Spleen (tissue), 11 donors: ENCODE measurements around the gene LRATD1. TPM values are rescaled to one million over a fixed set of nuclear protein-coding genes. Genes with fewer than 3 reads are reported as not detected.

ENCODE experiments used
- DNase-seq: peaks from one replicate; pipeline ENCODE4 v3.0.0-alpha.2; 2020
- H3K27ac ChIP-seq, 8 donors: fragments of 200-600 bp; sonication (generic) in 7 of 8; 1 replicate in 4 of 8; 2 replicates in 4 of 8; pipeline versions ENCODE4 v1.5.0 to v1.8.0; 2016 to 2021; ENCODE audit warnings: inconsistent platforms in 4 of 8, mild to moderate bottlenecking in 4 of 8, moderate library complexity in 1 of 8
- H3K27me3 ChIP-seq, 7 donors: fragments of 200-600 bp; sonication (generic) in 6 of 7; replicated peaks in 1 of 7; 1 replicate in 4 of 7; 2 replicates in 3 of 7; pipeline versions ENCODE4 v1.5.0 to v1.8.0; 2016 to 2021; ENCODE audit warnings: inconsistent platforms in 3 of 7, mild to moderate bottlenecking in 1 of 7
- H3K36me3 ChIP-seq, 6 donors: fragments of 200-600 bp; sonication (generic) in 5 of 6; 1 replicate in 4 of 6; 2 replicates in 2 of 6; pipeline versions ENCODE4 v1.5.0 to v1.8.0; 2016 to 2021; ENCODE audit warnings: inconsistent platforms in 2 of 6
- H3K4me1 ChIP-seq, 6 donors: fragments of 200-600 bp; sonication (generic) in 5 of 6; 1 replicate in 3 of 6; 2 replicates in 3 of 6; pipeline versions ENCODE4 v1.5.0 to v1.8.0; 2016 to 2021; ENCODE audit warnings: inconsistent platforms in 3 of 6
- H3K4me3 ChIP-seq, 8 donors: fragments of 200-600 bp; sonication (generic) in 7 of 8; 1 replicate in 4 of 8; 2 replicates in 4 of 8; pipeline versions ENCODE4 v1.5.0 to v1.8.0; 2016 to 2021; ENCODE audit warnings: inconsistent platforms in 4 of 8, mild to moderate bottlenecking in 4 of 8, moderate library complexity in 2 of 8
- H3K9me3 ChIP-seq, 8 donors: fragments of 200-600 bp; sonication (generic) in 7 of 8; 1 replicate in 4 of 8; 2 replicates in 4 of 8; pipeline versions ENCODE4 v1.5.0 to v1.8.0; 2016 to 2021; ENCODE audit warnings: inconsistent platforms in 4 of 8
- CTCF ChIP-seq, 11 experiments: fragments of 200-600 bp in 7 of 11; fragments of 450-650 bp in 4 of 11; sonication (generic) in 4 of 11; IDR thresholded peaks in 8 of 11; conservative IDR thresholded peaks in 3 of 11; 1 replicate in 7 of 11; 2 replicates in 4 of 11; pipeline versions ENCODE4 v1.4.0 to v1.8.0; 2016 to 2021; ENCODE audit warnings: antibody characterized with exemption in 11 of 11, inconsistent platforms in 4 of 11, mild to moderate bottlenecking in 1 of 11
- POLR2A ChIP-seq, 3 donors: fragments of 450-650 bp; IDR thresholded peaks; one replicate each; pipeline ENCODE4 v1.5.1; 2017; ENCODE audit warnings: antibody characterized with exemption in 3 of 3, mild to moderate bottlenecking in 1 of 3
- POLR2AphosphoS5 ChIP-seq, 3 donors: sonication (generic); formaldehyde crosslinking; IDR thresholded peaks; one replicate each; pipeline ENCODE4 v1.5.1; 2017; ENCODE audit warnings: antibody characterized with exemption in 3 of 3
- WGBS, 5 donors: extraction: QIAGEN DNeasy Blood & Tissue Kit in 3 of 5; methylation state at CpG; one replicate each; pipeline versions ENCODE4 v1.1.5 to v1.1.7; 2013 to 2018; 5-methylcytosine and 5-hydroxymethylcytosine counted together
- intact Hi-C: fragments of 100-400 bp; cut with DNase I; formaldehyde crosslinking; loops from one replicate; pipeline ENCODE4 v1.15.0; 2023; ENCODE audit warnings: low total_unique reads
- polyA plus RNA-seq, 3 donors: library from polyadenylated mRNA; stranded (reverse); fragments of 200-250 nt; gene quantifications; one replicate each; pipeline ENCODE4 v1.2.1, GENCODE V29; 2013
- total RNA-seq, 7 donors: library from RNA; depleted of rRNA in 3 of 7; stranded (reverse); fragments of >200 nt in 3 of 7; fragmentation: NEBNext Ultra II Directional in 4 of 7; extraction: Animal tissue kit (Norgen Biotek cat#: 25700) in 4 of 7; gene quantifications; one replicate each; pipeline versions ENCODE4 v1.1.0 to v1.2.1, GENCODE V29; 2016 to 2021
- donor health status: healthy with polysubstance abuse.
- donor health status: DM: no; HTN: no; CAD: no; lungs with moderate emphysema.
- donor health status: DM: no; HTN: no; CAD: no.
- donor health status: Bipolar disorder and iron deficiency.
- donor health status: healthy.
- donor health status: DM: no; HTN: no; CAD: no.
- donor health status: DM: yes; HTN: yes; CAD: no.

LRATD1 gene
- total and polyA plus RNA-seq, 10 donors, result 0.13 to 1.1 (median 0.31) TPM

GRCh38 chr2:14641116-14641515 lies 8.6 kb downstream of the LRATD1 start:
- 70 to 89% (median 74%) methylated on average over 4 of the region's 4 CpGs for WGBS, 5 donors
- H3K27me3 ChIP-seq, result peaks cover 0 to 18% (median 0%) of the 10 kb centered on the region in 7 donors
- no peaks in the 10 kb centered on the region for H3K4me1 ChIP-seq
- DNase-seq, result no peak
- H3K36me3 ChIP-seq, result no peaks in the 10 kb centered on the region
- no peaks in the 10 kb centered on the region for H3K9me3 ChIP-seq
- H3K27ac ChIP-seq, result no peak overlapping the region
- TF ChIP-seq CTCF (IDR thresholded peaks at IDR 0.05 in 8 of 11, conservative IDR thresholded peaks at IDR 0.05 in 3 of 11) (no peak), POLR2AphosphoS5 (IDR thresholded peaks at IDR 0.05) (no peak)
- intact Hi-C loops, result no loop called here
- H3K4me3 ChIP-seq, result no peak overlapping the region

- no peak overlapping the region for H3K27ac ChIP-seq
- no peaks in the 10 kb centered on the region for H3K9me3 ChIP-seq
- 73 to 83% (median 78%) methylated on average over 4 of the region's 4 CpGs for WGBS, 5 donors
- intact Hi-C loops, result no loop called here
- no peaks in the 10 kb centered on the region for H3K36me3 ChIP-seq
- H3K4me3 ChIP-seq, result no peak overlapping the region
- TF ChIP-seq POLR2A (IDR thresholded peaks at IDR 0.05) (no peak), CTCF (IDR thresholded peaks at IDR 0.05 in 8 of 11, conservative IDR thresholded peaks at IDR 0.05 in 3 of 11) (no peak), POLR2AphosphoS5 (IDR thresholded peaks at IDR 0.05) (no peak)
- H3K27me3 ChIP-seq, result peaks cover 0 to 4% (median 0%) of the 10 kb centered on the region in 7 donors
- no peak for DNase-seq
- no peaks in the 10 kb centered on the region for H3K4me1 ChIP-seq
These were observed 10.0 kb downstream of the LRATD1 start for GRCh38 chr2:14642499-14642898.

GRCh38 chr2:14647714-14648113 lies 15.2 kb downstream of the LRATD1 start:
- Histone ChIP-seq H3K4me1 (no peaks in the 10 kb centered on the region), H3K4me3 (no peak overlapping the region), H3K27ac (no peak overlapping the region), H3K36me3 (no peaks in the 10 kb centered on the region), H3K27me3 (no peaks in the 10 kb centered on the region), H3K9me3 (no peaks in the 10 kb centered on the region)
- 49 to 71% (median 57%) methylated on average over 2 of the region's 2 CpGs for WGBS, 5 donors
- TF ChIP-seq CTCF (IDR thresholded peaks at IDR 0.05 in 8 of 11, conservative IDR thresholded peaks at IDR 0.05 in 3 of 11) (no peak), POLR2A (IDR thresholded peaks at IDR 0.05) (no peak), POLR2AphosphoS5 (IDR thresholded peaks at IDR 0.05) (no peak)
- no peak for DNase-seq
- intact Hi-C loops, result no loop called here

- Histone ChIP-seq H3K9me3 (no peaks in the 10 kb centered on the region), H3K27ac (no peak overlapping the region), H3K36me3 (no peaks in the 10 kb centered on the region), H3K27me3 (no peaks in the 10 kb centered on the region), H3K4me1 (no peaks in the 10 kb centered on the region), H3K4me3 (no peak overlapping the region)
- intact Hi-C loops, result no loop called here
- no peak for TF ChIP-seq POLR2AphosphoS5 (IDR thresholded peaks at IDR 0.05)
- no peak for TF ChIP-seq POLR2A (IDR thresholded peaks at IDR 0.05)
- no peak for TF ChIP-seq CTCF (IDR thresholded peaks at IDR 0.05 in 8 of 11, conservative IDR thresholded peaks at IDR 0.05 in 3 of 11)
- DNase-seq, result no peak
These were observed 17.5 kb downstream of the LRATD1 start for GRCh38 chr2:14650066-14650465.
